ENCODE results near the gene DLG5. TPM values are rescaled to one million over a fixed set of nuclear protein-coding genes. Genes with fewer than 3 reads are reported as not detected.

The DLG5 gene
- total RNA-seq, 4 donors from 2014 or later: 117 to 196 (median 147) TPM

- no peak for DNase-seq (ENCODE audit: low spot score in 2 of 2)
- Histone ChIP-seq H3K9me3 (no peaks in the 10 kb centered on the region), H3K36me3 (no peaks in the 10 kb centered on the region), H3K4me1 (peaks cover 84% of the 10 kb centered on the region), H3K4me3 (no peak overlapping the region), H3K27me3 (no peaks in the 10 kb centered on the region), H3K27ac (no peak overlapping the region)
- TF ChIP-seq POLR2AphosphoS5 (IDR thresholded peaks at IDR 0.05) (no peak), POLR2A (IDR thresholded peaks at IDR 0.05) (no peak), CTCF (IDR thresholded peaks at IDR 0.05) (no peak), EP300 (IDR thresholded peaks at IDR 0.05) (no peak)
- WGBS: 80% methylated on average over 2 of the region's 3 CpGs
Observed at GRCh38 chr10:77894058-77894457, 32.5 kb downstream of the DLG5 start.

GRCh38 chr10:77893386-77893785 is 33.2 kb downstream of the DLG5 start:
- Histone ChIP-seq H3K4me1 (peaks cover 84% of the 10 kb centered on the region), H3K9me3 (no peaks in the 10 kb centered on the region), H3K27me3 (no peaks in the 10 kb centered on the region), H3K4me3 (no peak overlapping the region), H3K36me3 (no peaks in the 10 kb centered on the region), H3K27ac (peak overlapping the region; percentile 36)
- DNase-seq (ENCODE audit: low spot score in 2 of 2): no peak
- 85% methylated on average over 8 of the region's 8 CpGs for WGBS
- TF ChIP-seq POLR2A (IDR thresholded peaks at IDR 0.05) (no peak), CTCF (IDR thresholded peaks at IDR 0.05) (no peak), POLR2AphosphoS5 (IDR thresholded peaks at IDR 0.05) (no peak), EP300 (IDR thresholded peaks at IDR 0.05) (no peak)

- TF ChIP-seq CTCF (IDR thresholded peaks at IDR 0.05): no peak
- no peak for TF ChIP-seq POLR2A (IDR thresholded peaks at IDR 0.05)
- no peak for TF ChIP-seq POLR2AphosphoS5 (IDR thresholded peaks at IDR 0.05)
- TF ChIP-seq EP300 (IDR thresholded peaks at IDR 0.05): no peak
Observed at GRCh38 chr10:77892761-77893160, 33.8 kb downstream of the DLG5 start.

GRCh38 chr10:77892021-77892739 is 34.4 kb downstream of the DLG5 start:
- Histone ChIP-seq H3K36me3 (no peaks in the 10 kb centered on the region), H3K4me3 (no peak overlapping the region), H3K27me3 (no peaks in the 10 kb centered on the region), H3K27ac (peak overlapping the region; percentile 36), H3K9me3 (no peaks in the 10 kb centered on the region), H3K4me1 (peaks cover 85% of the 10 kb centered on the region)
- WGBS: 27% methylated on average over 7 of the region's 8 CpGs
- no peak for TF ChIP-seq EP300 (IDR thresholded peaks at IDR 0.05)
- no peak for TF ChIP-seq POLR2A (IDR thresholded peaks at IDR 0.05)
- no peak for TF ChIP-seq CTCF (IDR thresholded peaks at IDR 0.05)
- TF ChIP-seq POLR2AphosphoS5 (IDR thresholded peaks at IDR 0.05): no peak
- DNase-seq (ENCODE audit: low spot score in 2 of 2): no peak

More at GRCh38 chr10:77892761-77893160, 33.8 kb downstream of the DLG5 start:
- H3K36me3 ChIP-seq: no peaks in the 10 kb centered on the region
- no peaks in the 10 kb centered on the region for H3K9me3 ChIP-seq
- no peaks in the 10 kb centered on the region for H3K27me3 ChIP-seq
- no peak for DNase-seq (ENCODE audit: low spot score in 2 of 2)
- peak overlapping the region; percentile 36 for H3K27ac ChIP-seq
- H3K4me3 ChIP-seq: no peak overlapping the region
- 80% methylated on average over 5 of the region's 5 CpGs for WGBS
- peaks cover 84% of the 10 kb centered on the region for H3K4me1 ChIP-seq

GRCh38 chr10:77890097-77890496 is 36.5 kb downstream of the DLG5 start:
- Histone ChIP-seq H3K36me3 (no peaks in the 10 kb centered on the region), H3K27me3 (no peaks in the 10 kb centered on the region), H3K4me3 (no peak overlapping the region), H3K9me3 (no peaks in the 10 kb centered on the region), H3K27ac (peak overlapping the region; percentile 83), H3K4me1 (peaks cover 86% of the 10 kb centered on the region)
- DNase-seq (ENCODE audit: low spot score in 2 of 2): no peak
- TF ChIP-seq CTCF (IDR thresholded peaks at IDR 0.05) (peak in 1 of 2 donors; percentile 37), POLR2A (IDR thresholded peaks at IDR 0.05) (no peak), EP300 (IDR thresholded peaks at IDR 0.05) (no peak), POLR2AphosphoS5 (IDR thresholded peaks at IDR 0.05) (no peak)
- 75% methylated on average over 7 of the region's 7 CpGs for WGBS

Data from suprapubic skin (tissue), 4 donors.